ENCODE data around the gene CKMT2. TPM values are rescaled to one million over a fixed set of nuclear protein-coding genes. Genes with fewer than 3 reads are reported as not detected.

The CKMT2 gene
- total RNA-seq, 1 experiment from 2014 or later: not detected

DNA sequence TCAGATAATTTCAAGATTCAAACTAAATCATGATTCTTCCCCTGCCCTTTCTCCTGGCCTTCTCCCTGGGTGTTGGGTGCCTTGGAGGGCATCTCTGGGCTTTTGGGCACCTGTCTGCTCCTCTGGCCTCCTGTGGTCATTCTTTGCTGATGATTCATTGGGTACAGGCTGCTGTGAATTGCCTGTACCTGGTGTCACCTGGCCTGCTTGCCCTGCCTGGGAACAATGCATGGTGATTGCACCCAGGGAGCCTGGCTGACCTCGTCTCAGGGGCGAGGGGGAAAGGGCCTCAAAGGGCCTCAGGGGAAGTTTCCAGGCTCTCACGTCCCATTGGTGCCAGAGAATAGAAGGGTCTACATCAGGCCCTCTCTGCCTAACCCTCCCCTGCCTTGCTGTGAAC, 20.1 kb upstream of the CKMT2 start:
- CTCF ChIA-PET: no interaction called here
- POLR2A ChIA-PET: no interaction called here
- Histone ChIP-seq H3K9me3 (ENCODE audit: control insufficient read depth, insufficient read depth, low read depth, low read length) (no peaks in the 10 kb centered on the region), H3K27ac (ENCODE audit: low read length) (no peak overlapping the region), H3K27me3 (ENCODE audit: control insufficient read depth, insufficient read depth, low read length) (no peaks in the 10 kb centered on the region), H3K4me1 (ENCODE audit: control insufficient read depth, insufficient read depth, low read length) (no peaks in the 10 kb centered on the region), H3K36me3 (ENCODE audit: control insufficient read depth, insufficient read depth, low read length) (no peaks in the 10 kb centered on the region), H3K4me3 (ENCODE audit: low read depth in 2 of 2, low read length in 2 of 2) (no peak overlapping the region)
- no peak for DNase-seq (ENCODE audit: low read depth, low spot score)
- intact Hi-C loops (cut with micrococcal nuclease; ENCODE audit: unreplicated experiment) (no loop called here), in situ Hi-C loops (cut with HindIII; ENCODE audit: low pct_unique_long_range_greater_than_20kb, low sequenced_read_pairs) (no loop called here)
- no peak for ATAC-seq
- BruUV-seq (replicated peaks): no TSS peak
- no peak for TF ChIP-seq POLR2AphosphoS5 (IDR thresholded peaks at IDR 0.05; ENCODE audit: low read depth, low read length)
- TF ChIP-seq, protein P1, sequence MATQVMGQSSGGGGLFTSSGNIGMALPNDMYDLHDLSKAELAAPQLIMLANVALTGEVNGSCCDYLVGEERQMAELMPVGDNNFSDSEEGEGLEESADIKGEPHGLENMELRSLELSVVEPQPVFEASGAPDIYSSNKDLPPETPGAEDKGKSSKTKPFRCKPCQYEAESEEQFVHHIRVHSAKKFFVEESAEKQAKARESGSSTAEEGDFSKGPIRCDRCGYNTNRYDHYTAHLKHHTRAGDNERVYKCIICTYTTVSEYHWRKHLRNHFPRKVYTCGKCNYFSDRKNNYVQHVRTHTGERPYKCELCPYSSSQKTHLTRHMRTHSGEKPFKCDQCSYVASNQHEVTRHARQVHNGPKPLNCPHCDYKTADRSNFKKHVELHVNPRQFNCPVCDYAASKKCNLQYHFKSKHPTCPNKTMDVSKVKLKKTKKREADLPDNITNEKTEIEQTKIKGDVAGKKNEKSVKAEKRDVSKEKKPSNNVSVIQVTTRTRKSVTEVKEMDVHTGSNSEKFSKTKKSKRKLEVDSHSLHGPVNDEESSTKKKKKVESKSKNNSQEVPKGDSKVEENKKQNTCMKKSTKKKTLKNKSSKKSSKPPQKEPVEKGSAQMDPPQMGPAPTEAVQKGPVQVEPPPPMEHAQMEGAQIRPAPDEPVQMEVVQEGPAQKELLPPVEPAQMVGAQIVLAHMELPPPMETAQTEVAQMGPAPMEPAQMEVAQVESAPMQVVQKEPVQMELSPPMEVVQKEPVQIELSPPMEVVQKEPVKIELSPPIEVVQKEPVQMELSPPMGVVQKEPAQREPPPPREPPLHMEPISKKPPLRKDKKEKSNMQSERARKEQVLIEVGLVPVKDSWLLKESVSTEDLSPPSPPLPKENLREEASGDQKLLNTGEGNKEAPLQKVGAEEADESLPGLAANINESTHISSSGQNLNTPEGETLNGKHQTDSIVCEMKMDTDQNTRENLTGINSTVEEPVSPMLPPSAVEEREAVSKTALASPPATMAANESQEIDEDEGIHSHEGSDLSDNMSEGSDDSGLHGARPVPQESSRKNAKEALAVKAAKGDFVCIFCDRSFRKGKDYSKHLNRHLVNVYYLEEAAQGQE (IDR thresholded peaks at IDR 0.05; ENCODE audit: insufficient read depth in 1 of 2, low read depth in 2 of 2, low read length in 1 of 2): no peak
- TF ChIP-seq TCF7L2 (IDR thresholded peaks at IDR 0.05; ENCODE audit: low read depth, low read length): no peak
- TF ChIP-seq, protein P2, sequence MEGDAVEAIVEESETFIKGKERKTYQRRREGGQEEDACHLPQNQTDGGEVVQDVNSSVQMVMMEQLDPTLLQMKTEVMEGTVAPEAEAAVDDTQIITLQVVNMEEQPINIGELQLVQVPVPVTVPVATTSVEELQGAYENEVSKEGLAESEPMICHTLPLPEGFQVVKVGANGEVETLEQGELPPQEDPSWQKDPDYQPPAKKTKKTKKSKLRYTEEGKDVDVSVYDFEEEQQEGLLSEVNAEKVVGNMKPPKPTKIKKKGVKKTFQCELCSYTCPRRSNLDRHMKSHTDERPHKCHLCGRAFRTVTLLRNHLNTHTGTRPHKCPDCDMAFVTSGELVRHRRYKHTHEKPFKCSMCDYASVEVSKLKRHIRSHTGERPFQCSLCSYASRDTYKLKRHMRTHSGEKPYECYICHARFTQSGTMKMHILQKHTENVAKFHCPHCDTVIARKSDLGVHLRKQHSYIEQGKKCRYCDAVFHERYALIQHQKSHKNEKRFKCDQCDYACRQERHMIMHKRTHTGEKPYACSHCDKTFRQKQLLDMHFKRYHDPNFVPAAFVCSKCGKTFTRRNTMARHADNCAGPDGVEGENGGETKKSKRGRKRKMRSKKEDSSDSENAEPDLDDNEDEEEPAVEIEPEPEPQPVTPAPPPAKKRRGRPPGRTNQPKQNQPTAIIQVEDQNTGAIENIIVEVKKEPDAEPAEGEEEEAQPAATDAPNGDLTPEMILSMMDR (IDR thresholded peaks at IDR 0.05): no peak
- TF ChIP-seq SIN3A (IDR thresholded peaks at IDR 0.05; ENCODE audit: borderline replicate concordance, insufficient read depth, low read depth, low read length): no peak

DNA sequence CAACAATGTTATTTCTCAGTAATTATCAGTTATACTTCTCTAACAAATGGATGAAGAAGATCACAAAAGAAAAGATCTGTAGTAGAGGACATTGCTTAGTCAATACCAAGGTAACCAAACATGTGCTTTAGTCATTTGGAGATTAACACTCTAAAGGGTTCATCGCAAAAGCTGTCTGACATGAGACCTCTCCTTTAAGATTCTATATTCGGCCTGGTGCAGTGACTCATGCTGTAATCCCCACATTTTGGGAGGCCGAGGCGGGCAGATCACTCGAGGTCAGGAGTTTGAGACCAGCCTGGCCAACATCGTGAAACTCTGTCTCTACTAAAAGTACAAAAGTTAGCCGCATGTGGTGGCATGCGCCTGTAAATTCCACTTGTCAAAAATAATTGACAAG, 18.3 kb upstream of the CKMT2 start:
- Histone ChIP-seq H3K4me3 (ENCODE audit: low read depth in 2 of 2, low read length in 2 of 2) (no peak overlapping the region), H3K36me3 (ENCODE audit: control insufficient read depth, insufficient read depth, low read length) (no peaks in the 10 kb centered on the region), H3K27me3 (ENCODE audit: control insufficient read depth, insufficient read depth, low read length) (no peaks in the 10 kb centered on the region), H3K27ac (ENCODE audit: low read length) (no peak overlapping the region), H3K9me3 (ENCODE audit: control insufficient read depth, insufficient read depth, low read depth, low read length) (no peaks in the 10 kb centered on the region), H3K4me1 (ENCODE audit: control insufficient read depth, insufficient read depth, low read length) (no peaks in the 10 kb centered on the region)
- BruUV-seq (replicated peaks): no TSS peak
- intact Hi-C loops (cut with micrococcal nuclease; ENCODE audit: unreplicated experiment) (no loop called here), in situ Hi-C loops (cut with HindIII; ENCODE audit: low pct_unique_long_range_greater_than_20kb, low sequenced_read_pairs) (no loop called here)
- no peak for DNase-seq (ENCODE audit: low read depth, low spot score)
- ATAC-seq: no peak
- POLR2A ChIA-PET: no interaction called here
- CTCF ChIA-PET: interaction anchor here (0.5 kb wide), 1 partner anchor 14 kb away, joined by 5 read pairs; no protein-coding TSS in a partner anchor
- TF ChIP-seq POLR2AphosphoS5 (IDR thresholded peaks at IDR 0.05; ENCODE audit: low read depth, low read length) (no peak), SIN3A (IDR thresholded peaks at IDR 0.05; ENCODE audit: borderline replicate concordance, insufficient read depth, low read depth, low read length) (no peak), TCF7L2 (IDR thresholded peaks at IDR 0.05; ENCODE audit: low read depth, low read length) (no peak)
- TF ChIP-seq, protein P1 (IDR thresholded peaks at IDR 0.05; ENCODE audit: insufficient read depth in 1 of 2, low read depth in 2 of 2, low read length in 1 of 2): no peak
- TF ChIP-seq, protein P2 (IDR thresholded peaks at IDR 0.05): no peak
